Hepatocyte (in vitro differentiated cells): ENCODE results near the gene MRPL33. TPM values are rescaled to one million over a fixed set of nuclear protein-coding genes. Genes with fewer than 3 reads are reported as not detected.
A peak's percentile ranks its signal among the peaks of the same experiment; 100 is the strongest.

Experiments
- DNase-seq: peaks from one replicate; pipeline ENCODE4 v3.0.0-alpha.2; 2016; ENCODE audit warnings: low spot score
- H2AFZ ChIP-seq: fragments of 200-600 bp; sonication (generic); 2 replicates; pipeline ENCODE4 v1.6.0; 2016; ENCODE audit warnings: antibody characterized with exemption, mild to moderate bottlenecking
- H3K27ac ChIP-seq: fragments of 200-600 bp; sonication (generic); 2 replicates; pipeline ENCODE4 v1.5.1; 2016; ENCODE audit warnings: mild to moderate bottlenecking
- H3K27me3 ChIP-seq: fragments of 200-600 bp; sonication (generic); 2 replicates; pipeline ENCODE4 v1.6.1; 2016
- H3K36me3 ChIP-seq: fragments of 200-600 bp; sonication (generic); replicated peaks from 2 replicates; pipeline ENCODE4 v1.5.1; 2016; ENCODE audit warnings: low read depth; ENCODE audit not compliant: insufficient read depth
- H3K4me1 ChIP-seq: fragments of 200-600 bp; sonication (generic); 2 replicates; pipeline ENCODE4 v1.5.1; 2016; ENCODE audit warnings: mild to moderate bottlenecking, moderate library complexity; ENCODE audit not compliant: insufficient read depth
- H3K4me2 ChIP-seq: fragments of 200-600 bp; sonication (generic); 2 replicates; pipeline ENCODE4 v1.6.0; 2016
- H3K4me3 ChIP-seq: fragments of 200-600 bp; sonication (generic); 2 replicates; pipeline ENCODE4 v1.5.1; 2016; ENCODE audit warnings: mild to moderate bottlenecking
- H3K79me2 ChIP-seq: fragments of 200-600 bp; sonication (generic); 2 replicates; pipeline ENCODE4 v1.6.0; 2017; ENCODE audit warnings: mild to moderate bottlenecking
- H3K9me2 ChIP-seq: fragments of 200-600 bp; sonication (generic); replicated peaks from 2 replicates; pipeline ENCODE4 v1.6.0; 2017; ENCODE audit warnings: mild to moderate bottlenecking; ENCODE audit not compliant: insufficient read depth
- H3K9me3 ChIP-seq: fragments of 200-600 bp; sonication (generic); 2 replicates; pipeline ENCODE4 v1.5.1; 2016; ENCODE audit warnings: low read depth, mild to moderate bottlenecking
- H4K20me1 ChIP-seq: fragments of 200-600 bp; sonication (generic); 2 replicates; pipeline ENCODE4 v1.6.0; 2016; ENCODE audit warnings: mild to moderate bottlenecking; ENCODE audit not compliant: insufficient read depth, poor library complexity, severe bottlenecking
- CTCF ChIP-seq: fragments of 200-600 bp; sonication (generic); IDR thresholded peaks from 2 replicates; pipeline ENCODE4 v1.5.1; 2016; ENCODE audit warnings: antibody characterized with exemption, mild to moderate bottlenecking; ENCODE audit not compliant: poor library complexity
- EZH2 ChIP-seq: fragments of 200-600 bp; sonication (generic); IDR thresholded peaks from 2 replicates; pipeline ENCODE4 v1.6.1; 2016; ENCODE audit warnings: antibody characterized with exemption, mild to moderate bottlenecking, borderline replicate concordance
- EZH2phosphoT487 ChIP-seq: fragments of 200-600 bp; sonication (generic); IDR thresholded peaks from one replicate; pipeline ENCODE4 v1.6.1; 2018; ENCODE audit warnings: antibody characterized with exemption, mild to moderate bottlenecking, low read depth, moderate library complexity; ENCODE audit not compliant: unreplicated experiment, severe bottlenecking
- WGBS: methylation state at CpG from one replicate; pipeline ENCODE4 v1.1.6; 2016; ENCODE audit warnings: low lambda C conversion rate; ENCODE audit errors: missing lambda C conversion rate; 5-methylcytosine and 5-hydroxymethylcytosine counted together
- polyA plus RNA-seq: library from polyadenylated mRNA; unstranded; fragments of >200 nt; fragmentation: Nextera tagmentation; extraction: Ambion mirVana; gene quantifications from 2 replicates; pipeline ENCODE4 v1.2.1, GENCODE V29; 2016
- total RNA-seq: library from RNA; depleted of rRNA; stranded (reverse); fragments of >200 nt; gene quantifications from 2 replicates; pipeline ENCODE4 v1.2.3, GENCODE V29; 2014

MRPL33 gene
- total and polyA plus RNA-seq, 2 experiments from 2014 or later = 148 to 311 TPM

- Histone ChIP-seq H3K4me1 (peaks cover 8% of the 10 kb centered on the region), H4K20me1 (no peaks in the 10 kb centered on the region), H3K79me2 (no peaks in the 10 kb centered on the region), H3K4me3 (no peak overlapping the region), H3K36me3 (no peaks in the 10 kb centered on the region), H2AFZ (no peak overlapping the region), H3K27ac (peak overlapping the region; percentile 91), H3K4me2 (no peak overlapping the region), H3K27me3 (no peaks in the 10 kb centered on the region), H3K9me2 (no peaks in the 10 kb centered on the region), H3K9me3 (no peaks in the 10 kb centered on the region)
- TF ChIP-seq CTCF (no peak), EZH2 (no peak), EZH2phosphoT487 (no peak)
- 41% methylated on average over 11 of the region's 11 CpGs for WGBS
- DNase-seq = peak; percentile 92
Measured at GRCh38 chr2:27798948-27799645, 27.6 kb downstream of the MRPL33 start.

- Histone ChIP-seq H3K27ac (peak overlapping the region; percentile 91), H3K4me1 (peaks cover 8% of the 10 kb centered on the region), H3K9me2 (no peaks in the 10 kb centered on the region), H3K9me3 (no peaks in the 10 kb centered on the region), H3K27me3 (no peaks in the 10 kb centered on the region), H3K4me3 (no peak overlapping the region), H4K20me1 (no peaks in the 10 kb centered on the region), H3K4me2 (no peak overlapping the region), H3K36me3 (no peaks in the 10 kb centered on the region), H2AFZ (no peak overlapping the region), H3K79me2 (no peaks in the 10 kb centered on the region)
- no peak for TF ChIP-seq CTCF
- TF ChIP-seq EZH2phosphoT487 = no peak
- TF ChIP-seq EZH2 = no peak
- WGBS = 90% methylated on average over 4 of the region's 4 CpGs
- no peak for DNase-seq
Measured at GRCh38 chr2:27799646-27800010, 28.1 kb downstream of the MRPL33 start.

GRCh38 chr2:27800856-27801255 is 29.3 kb downstream of the MRPL33 start:
- 96% methylated on average over 6 of the region's 6 CpGs for WGBS
- H2AFZ ChIP-seq = no peak overlapping the region
- no peaks in the 10 kb centered on the region for H3K79me2 ChIP-seq
- H3K4me1 ChIP-seq = peaks cover 8% of the 10 kb centered on the region
- no peaks in the 10 kb centered on the region for H3K9me3 ChIP-seq
- no peak overlapping the region for H3K27ac ChIP-seq
- no peaks in the 10 kb centered on the region for H3K9me2 ChIP-seq
- no peaks in the 10 kb centered on the region for H3K36me3 ChIP-seq
- DNase-seq = no peak
- H3K27me3 ChIP-seq = no peaks in the 10 kb centered on the region
- H3K4me3 ChIP-seq = no peak overlapping the region
- no peaks in the 10 kb centered on the region for H4K20me1 ChIP-seq
- H3K4me2 ChIP-seq = no peak overlapping the region
- no peak for TF ChIP-seq EZH2phosphoT487
- no peak for TF ChIP-seq EZH2
- TF ChIP-seq CTCF = no peak
